GM06990 (cell line): ENCODE results near the gene GDF7.

Source experiments
- DNase-seq: peaks from one replicate; pipeline ENCODE4 v3.0.0-alpha.2; 2011; ENCODE audit not compliant: insufficient read length; ENCODE audit errors: extremely low read depth
- H3K27me3 ChIP-seq: replicated peaks from 2 replicates; pipeline ENCODE4 v1.6.0; 2011; ENCODE audit warnings: low read length; ENCODE audit not compliant: control insufficient read depth, insufficient read depth
- H3K36me3 ChIP-seq: 2 replicates; pipeline ENCODE4 v1.5.1; 2011; ENCODE audit warnings: low read length; ENCODE audit not compliant: control insufficient read depth, insufficient read depth
- H3K4me3 ChIP-seq: replicated peaks from 2 replicates; pipeline ENCODE4 v1.5.1; 2011; ENCODE audit warnings: low read depth, mild to moderate bottlenecking, control low read depth, low read length
- CTCF ChIP-seq: IDR thresholded peaks from 2 replicates; pipeline ENCODE4 v1.5.1; 2011; ENCODE audit warnings: low read length, control low read depth, mild to moderate bottlenecking, inconsistent platforms; ENCODE audit not compliant: insufficient read depth, poor library complexity, severe bottlenecking

GDF7 gene

GRCh38 chr2:20673686-20674308, 6.9 kb downstream of the GDF7 start:
- H3K4me3 ChIP-seq: no peak overlapping the region
- H3K27me3 ChIP-seq: no peaks in the 10 kb centered on the region
- TF ChIP-seq CTCF: no peak
- H3K36me3 ChIP-seq: no peaks in the 10 kb centered on the region
- DNase-seq: no peak

GRCh38 chr2:20674309-20674965, 7.5 kb downstream of the GDF7 start:
- Histone ChIP-seq H3K27me3 (no peaks in the 10 kb centered on the region), H3K36me3 (no peaks in the 10 kb centered on the region), H3K4me3 (no peak overlapping the region)
- no peak for DNase-seq
- TF ChIP-seq CTCF: no peak

GRCh38 chr2:20674974-20675679, 8.2 kb downstream of the GDF7 start:
- no peaks in the 10 kb centered on the region for H3K36me3 ChIP-seq
- no peak overlapping the region for H3K4me3 ChIP-seq
- no peak for TF ChIP-seq CTCF
- H3K27me3 ChIP-seq: no peaks in the 10 kb centered on the region
- DNase-seq: no peak

GRCh38 chr2:20675701-20676352, 8.9 kb downstream of the GDF7 start:
- H3K36me3 ChIP-seq: no peaks in the 10 kb centered on the region
- no peaks in the 10 kb centered on the region for H3K27me3 ChIP-seq
- H3K4me3 ChIP-seq: no peak overlapping the region
- no peak for TF ChIP-seq CTCF
- DNase-seq: peak; percentile 70

- no peaks in the 10 kb centered on the region for H3K36me3 ChIP-seq
- peak; percentile 44 for TF ChIP-seq CTCF
- H3K27me3 ChIP-seq: no peaks in the 10 kb centered on the region
- H3K4me3 ChIP-seq: no peak overlapping the region
- peak; percentile 75 for DNase-seq
Observed at GRCh38 chr2:20676353-20677215, 9.6 kb downstream of the GDF7 start.
